ENCODE data around the gene AK4.

DNA sequence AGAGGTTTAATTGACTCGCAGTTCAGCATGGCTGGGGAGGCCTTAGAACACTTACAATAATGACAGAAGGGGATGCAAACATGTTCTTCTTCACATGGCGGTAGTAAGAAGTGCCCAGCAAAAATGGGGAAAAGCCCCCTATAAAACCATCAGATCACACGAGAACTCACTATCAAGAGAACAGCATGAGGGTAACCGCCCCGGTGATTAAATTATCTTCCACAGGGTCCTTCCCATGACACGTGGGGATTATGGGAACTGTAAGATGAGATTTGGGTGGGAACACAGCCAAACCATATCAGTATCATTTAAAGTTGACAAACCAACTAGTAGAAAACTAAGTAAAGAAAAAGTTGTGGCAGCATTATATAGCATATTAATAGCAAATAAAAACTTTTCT, 90.0 kb downstream of the AK4 start:
- TF ChIP-seq, protein P1, sequence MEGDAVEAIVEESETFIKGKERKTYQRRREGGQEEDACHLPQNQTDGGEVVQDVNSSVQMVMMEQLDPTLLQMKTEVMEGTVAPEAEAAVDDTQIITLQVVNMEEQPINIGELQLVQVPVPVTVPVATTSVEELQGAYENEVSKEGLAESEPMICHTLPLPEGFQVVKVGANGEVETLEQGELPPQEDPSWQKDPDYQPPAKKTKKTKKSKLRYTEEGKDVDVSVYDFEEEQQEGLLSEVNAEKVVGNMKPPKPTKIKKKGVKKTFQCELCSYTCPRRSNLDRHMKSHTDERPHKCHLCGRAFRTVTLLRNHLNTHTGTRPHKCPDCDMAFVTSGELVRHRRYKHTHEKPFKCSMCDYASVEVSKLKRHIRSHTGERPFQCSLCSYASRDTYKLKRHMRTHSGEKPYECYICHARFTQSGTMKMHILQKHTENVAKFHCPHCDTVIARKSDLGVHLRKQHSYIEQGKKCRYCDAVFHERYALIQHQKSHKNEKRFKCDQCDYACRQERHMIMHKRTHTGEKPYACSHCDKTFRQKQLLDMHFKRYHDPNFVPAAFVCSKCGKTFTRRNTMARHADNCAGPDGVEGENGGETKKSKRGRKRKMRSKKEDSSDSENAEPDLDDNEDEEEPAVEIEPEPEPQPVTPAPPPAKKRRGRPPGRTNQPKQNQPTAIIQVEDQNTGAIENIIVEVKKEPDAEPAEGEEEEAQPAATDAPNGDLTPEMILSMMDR (IDR thresholded peaks at IDR 0.05 in 8 of 11, conservative IDR thresholded peaks at IDR 0.05 in 3 of 11) = no peak
- TF ChIP-seq POLR2A (IDR thresholded peaks at IDR 0.05) (no peak), POLR2AphosphoS5 (IDR thresholded peaks at IDR 0.05) (no peak)

Data from spleen (tissue), 7 donors.